Measurements from ENCODE around the gene ST8SIA6. TPM values are rescaled to one million over a fixed set of nuclear protein-coding genes. Genes with fewer than 3 reads are reported as not detected.

The ST8SIA6 gene
- total and polyA plus RNA-seq, 5 donors from 2014 or later: 5.6 to 10.8 (median 9.0) TPM

DNA sequence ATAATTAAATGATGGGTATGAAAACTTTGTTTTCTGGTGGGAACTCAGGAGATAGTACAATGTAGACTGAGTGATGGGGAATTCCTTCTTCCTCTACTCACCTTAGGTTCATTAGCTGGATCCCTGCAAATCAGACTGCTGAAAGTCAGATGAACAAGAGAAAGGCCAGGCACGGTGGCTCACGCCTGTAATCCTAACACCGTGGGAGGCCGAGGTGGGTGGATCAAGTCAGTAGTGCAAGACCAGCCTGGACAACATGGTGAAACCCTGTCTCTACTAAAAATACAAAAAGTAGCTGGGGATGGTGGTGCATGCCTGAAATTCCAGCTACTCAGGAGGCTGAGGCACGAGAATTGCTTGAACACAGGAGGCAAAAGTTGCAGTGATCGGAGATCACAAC lies 28.7 kb upstream of the ST8SIA6 start:
- ATAC-seq (ENCODE audit: low read depth in 2 of 2) (no peak), DNase-seq (no peak)
- Mint-ChIP-seq H3K4me3 (no peak overlapping the region), H3K9me3 (peaks cover 0 to 12% (median 5%) of the 10 kb centered on the region in 7 donors), H3K27ac (no peak overlapping the region), H3K4me1 (no peaks in the 10 kb centered on the region), H3K36me3 (no peaks in the 10 kb centered on the region), H3K27me3 (peaks cover 14% of the 10 kb centered on the region)
- H3K4me3 ChIP-seq (ENCODE audit: low read depth, low read length): no peak overlapping the region
- peaks cover 2% of the 10 kb centered on the region for H3K27me3 ChIP-seq (ENCODE audit: control insufficient read depth, insufficient read depth, low read length)
- peaks cover 0 to 8% of the 10 kb centered on the region in 2 experiments for H3K9me3 ChIP-seq (ENCODE audit: control insufficient read depth in 2 of 2, low read length in 2 of 2)
- no peaks in the 10 kb centered on the region for H3K4me1 ChIP-seq (ENCODE audit: control insufficient read depth, insufficient read depth, low read length, poor library complexity, severe bottlenecking)
- no peak overlapping the region for H3K27ac ChIP-seq (ENCODE audit: insufficient read depth, low read length, poor library complexity, severe bottlenecking)
- H3K36me3 ChIP-seq (ENCODE audit: control insufficient read depth, insufficient read depth, low read length): no peaks in the 10 kb centered on the region

DNA sequence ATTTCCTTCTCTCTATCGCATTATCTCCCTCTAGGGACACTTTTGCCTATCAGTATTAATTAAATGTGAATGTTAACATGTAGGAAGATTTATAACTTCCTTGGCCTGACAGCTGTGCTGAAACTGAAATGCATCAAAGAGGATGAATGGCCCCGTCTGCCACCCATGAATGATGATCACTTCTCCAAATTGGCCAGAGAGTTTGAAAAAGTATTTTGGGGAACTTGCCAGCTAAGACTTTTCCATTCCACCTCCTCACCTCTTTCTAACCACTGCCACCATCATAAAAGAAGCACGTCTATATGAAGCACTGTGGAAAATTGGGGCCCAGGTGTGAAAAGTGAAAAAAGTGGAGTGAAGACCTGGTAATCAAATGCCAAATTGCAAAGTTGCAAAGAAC lies 25.4 kb upstream of the ST8SIA6 start:
- Mint-ChIP-seq H3K27me3 (peaks cover 18% of the 10 kb centered on the region), H3K36me3 (no peaks in the 10 kb centered on the region), H3K9me3 (peaks cover 0 to 9% (median 2%) of the 10 kb centered on the region in 7 donors), H3K4me3 (no peak overlapping the region), H3K4me1 (peaks cover 0 to 1% (median 0%) of the 10 kb centered on the region in 4 donors), H3K27ac (no peak overlapping the region)
- H3K4me1 ChIP-seq (ENCODE audit: control insufficient read depth, insufficient read depth, low read length, poor library complexity, severe bottlenecking): no peaks in the 10 kb centered on the region
- DNase-seq: no peak
- no peak overlapping the region for H3K27ac ChIP-seq (ENCODE audit: insufficient read depth, low read length, poor library complexity, severe bottlenecking)
- H3K4me3 ChIP-seq (ENCODE audit: low read depth, low read length): no peak overlapping the region
- H3K27me3 ChIP-seq (ENCODE audit: control insufficient read depth, insufficient read depth, low read length): peaks cover 3% of the 10 kb centered on the region
- H3K36me3 ChIP-seq (ENCODE audit: control insufficient read depth, insufficient read depth, low read length): no peaks in the 10 kb centered on the region
- no peak for ATAC-seq (ENCODE audit: low read depth in 2 of 2)
- peaks cover 0 to 8% of the 10 kb centered on the region in 2 experiments for H3K9me3 ChIP-seq (ENCODE audit: control insufficient read depth in 2 of 2, low read length in 2 of 2)

DNA sequence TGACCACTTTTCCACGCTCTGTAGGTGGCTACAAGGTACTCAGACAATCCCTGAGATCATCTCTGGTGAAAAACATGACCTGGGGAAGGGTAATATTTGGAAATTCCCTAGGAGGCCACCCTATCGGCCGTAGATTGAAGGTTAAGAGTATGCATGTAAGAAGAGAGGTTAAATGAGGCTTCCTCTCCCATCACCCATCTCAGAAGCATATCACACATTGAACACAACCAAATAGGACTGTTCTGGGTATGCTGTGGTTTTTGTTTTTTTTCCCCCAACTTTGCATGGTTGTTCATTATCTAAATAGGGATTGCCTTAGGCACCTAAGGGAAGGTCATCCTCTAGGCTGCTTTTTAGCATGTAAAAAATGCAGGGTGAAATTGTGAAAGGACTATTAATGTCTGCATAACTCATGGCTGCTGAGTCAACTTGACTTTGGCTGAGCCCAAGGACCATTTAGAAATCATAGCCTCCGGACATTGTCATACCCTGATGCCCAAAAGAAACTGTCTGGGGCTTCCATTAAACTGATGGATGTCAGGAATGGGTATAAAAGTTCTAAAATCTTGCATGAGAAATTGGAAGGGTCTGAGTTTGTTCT lies 24.7 kb upstream of the ST8SIA6 start:
- H3K4me1 ChIP-seq (ENCODE audit: control insufficient read depth, insufficient read depth, low read length, poor library complexity, severe bottlenecking): no peaks in the 10 kb centered on the region
- no peak overlapping the region for H3K27ac Mint-ChIP-seq
- H3K27ac ChIP-seq (ENCODE audit: insufficient read depth, low read length, poor library complexity, severe bottlenecking): no peak overlapping the region
- no peaks in the 10 kb centered on the region for H3K36me3 Mint-ChIP-seq
- H3K27me3 Mint-ChIP-seq: peaks cover 25% of the 10 kb centered on the region
- peaks cover 3% of the 10 kb centered on the region for H3K27me3 ChIP-seq (ENCODE audit: control insufficient read depth, insufficient read depth, low read length)
- ATAC-seq (ENCODE audit: low read depth in 2 of 2) (no peak), DNase-seq (no peak)
- H3K4me3 ChIP-seq (ENCODE audit: low read depth, low read length): no peak overlapping the region
- H3K36me3 ChIP-seq (ENCODE audit: control insufficient read depth, insufficient read depth, low read length): no peaks in the 10 kb centered on the region
- peaks cover 0 to 8% of the 10 kb centered on the region in 2 experiments for H3K9me3 ChIP-seq (ENCODE audit: control insufficient read depth in 2 of 2, low read length in 2 of 2)
- H3K4me1 Mint-ChIP-seq: peaks cover 0 to 5% (median under 1%) of the 10 kb centered on the region in 4 donors
- H3K9me3 Mint-ChIP-seq: peaks cover 0 to 9% (median 2%) of the 10 kb centered on the region in 7 donors
- H3K4me3 Mint-ChIP-seq: no peak overlapping the region

DNA sequence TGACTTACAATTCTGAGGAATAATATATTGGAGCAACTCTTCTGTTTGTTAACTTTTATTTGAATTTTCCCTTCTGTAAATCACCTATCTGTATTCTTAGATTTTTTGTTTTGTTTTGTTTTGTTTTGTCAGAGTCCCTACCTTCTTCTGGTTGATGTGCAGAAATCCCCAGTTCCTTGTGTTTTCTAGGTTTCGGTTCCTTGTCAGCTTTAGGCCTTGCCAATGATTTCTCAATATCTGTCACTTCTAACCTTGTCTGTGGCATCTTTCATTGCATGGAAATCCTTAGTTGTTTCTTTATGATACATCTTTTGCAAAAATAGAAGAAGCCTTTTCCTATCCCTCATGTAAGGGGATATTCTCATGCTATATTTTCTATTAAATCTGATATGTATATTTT lies 21.7 kb upstream of the ST8SIA6 start:
- Mint-ChIP-seq H3K4me1 (peaks cover 5 to 12% (median 9%) of the 10 kb centered on the region in 4 donors), H3K9me3 (peaks cover 0 to 5% (median 2%) of the 10 kb centered on the region in 7 donors), H3K27ac (no peak overlapping the region), H3K36me3 (no peaks in the 10 kb centered on the region), H3K4me3 (no peak overlapping the region), H3K27me3 (peaks cover 34% of the 10 kb centered on the region)
- DNase-seq (no peak), ATAC-seq (ENCODE audit: low read depth in 2 of 2) (no peak)
- H3K27ac ChIP-seq (ENCODE audit: insufficient read depth, low read length, poor library complexity, severe bottlenecking): no peak overlapping the region
- H3K27me3 ChIP-seq (ENCODE audit: control insufficient read depth, insufficient read depth, low read length): peaks cover 3% of the 10 kb centered on the region
- H3K9me3 ChIP-seq (ENCODE audit: control insufficient read depth in 2 of 2, low read length in 2 of 2): peaks cover 0 to under 1% of the 10 kb centered on the region in 2 experiments
- no peaks in the 10 kb centered on the region for H3K4me1 ChIP-seq (ENCODE audit: control insufficient read depth, insufficient read depth, low read length, poor library complexity, severe bottlenecking)
- H3K4me3 ChIP-seq (ENCODE audit: low read depth, low read length): no peak overlapping the region
- H3K36me3 ChIP-seq (ENCODE audit: control insufficient read depth, insufficient read depth, low read length): no peaks in the 10 kb centered on the region

DNA sequence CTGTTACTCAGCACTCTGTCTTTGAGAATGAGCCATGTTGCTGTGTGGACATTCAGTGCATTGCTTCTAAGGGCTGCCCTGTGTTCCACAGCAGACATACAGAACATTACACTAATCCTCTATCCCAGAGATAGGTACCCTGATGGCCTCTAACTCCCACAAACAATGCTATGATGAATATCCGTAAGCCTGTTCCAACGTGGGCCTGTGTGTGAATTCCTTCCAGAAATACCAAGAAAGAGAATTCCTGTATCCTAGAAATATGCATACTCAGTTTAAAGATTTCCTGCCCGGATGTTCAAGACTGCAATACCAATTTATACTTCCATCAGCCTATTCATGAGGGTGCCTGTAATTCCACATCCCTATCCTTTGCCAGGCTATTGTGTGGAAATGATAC lies 21.3 kb upstream of the ST8SIA6 start:
- Histone ChIP-seq H3K27me3 (ENCODE audit: control insufficient read depth, insufficient read depth, low read length) (peaks cover 3% of the 10 kb centered on the region), H3K4me1 (ENCODE audit: control insufficient read depth, insufficient read depth, low read length, poor library complexity, severe bottlenecking) (no peaks in the 10 kb centered on the region), H3K36me3 (ENCODE audit: control insufficient read depth, insufficient read depth, low read length) (no peaks in the 10 kb centered on the region), H3K27ac (ENCODE audit: insufficient read depth, low read length, poor library complexity, severe bottlenecking) (no peak overlapping the region), H3K4me3 (ENCODE audit: low read depth, low read length) (no peak overlapping the region), H3K9me3 (ENCODE audit: control insufficient read depth in 2 of 2, low read length in 2 of 2) (no peaks in the 10 kb centered on the region)
- no peak for DNase-seq
- peaks cover 5 to 12% (median 9%) of the 10 kb centered on the region in 4 donors for H3K4me1 Mint-ChIP-seq
- ATAC-seq (ENCODE audit: low read depth in 2 of 2): no peak
- H3K36me3 Mint-ChIP-seq: no peaks in the 10 kb centered on the region
- no peak overlapping the region for H3K27ac Mint-ChIP-seq
- peaks cover 0 to 4% (median 0%) of the 10 kb centered on the region in 7 donors for H3K9me3 Mint-ChIP-seq
- peaks cover 34% of the 10 kb centered on the region for H3K27me3 Mint-ChIP-seq
- no peak overlapping the region for H3K4me3 Mint-ChIP-seq

DNA sequence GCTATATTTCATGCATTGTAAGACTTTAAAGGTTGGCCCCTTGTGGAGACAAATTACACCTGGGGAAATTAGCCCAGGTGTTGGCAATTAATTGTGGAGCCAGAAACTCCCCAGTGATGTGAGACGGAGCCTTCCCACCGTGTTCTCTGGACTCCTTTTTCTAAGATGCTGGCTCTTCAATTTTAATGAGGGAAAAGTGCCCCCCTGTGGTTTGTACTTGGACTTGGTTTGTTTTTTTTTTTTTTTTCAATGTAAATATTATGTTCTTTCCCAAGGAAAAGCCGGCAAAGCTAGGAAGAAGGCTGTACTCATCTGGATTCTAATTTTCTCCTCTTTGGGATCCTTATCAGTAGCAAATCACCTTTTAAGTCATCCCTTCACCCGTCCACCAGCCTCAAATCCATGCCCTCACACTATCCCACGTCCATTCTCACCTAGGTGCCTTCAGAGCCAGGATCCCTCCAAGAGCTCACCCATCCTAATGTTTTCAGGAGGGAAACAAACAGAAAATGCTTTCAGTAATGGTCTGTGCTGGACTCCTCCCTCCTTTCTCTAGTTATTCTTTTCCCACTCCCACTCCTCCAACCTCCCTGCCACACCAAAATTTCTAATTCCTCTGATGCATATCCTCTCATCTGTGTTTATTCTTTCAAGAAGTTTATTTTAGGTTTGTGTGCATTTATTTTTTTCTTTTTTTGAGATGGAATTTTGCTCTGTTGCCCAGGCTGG lies 20.4 kb upstream of the ST8SIA6 start:
- Mint-ChIP-seq H3K27me3 (peaks cover 30% of the 10 kb centered on the region), H3K4me3 (no peak overlapping the region)
- H3K27ac ChIP-seq (ENCODE audit: insufficient read depth, low read length, poor library complexity, severe bottlenecking): no peak overlapping the region

DNA sequence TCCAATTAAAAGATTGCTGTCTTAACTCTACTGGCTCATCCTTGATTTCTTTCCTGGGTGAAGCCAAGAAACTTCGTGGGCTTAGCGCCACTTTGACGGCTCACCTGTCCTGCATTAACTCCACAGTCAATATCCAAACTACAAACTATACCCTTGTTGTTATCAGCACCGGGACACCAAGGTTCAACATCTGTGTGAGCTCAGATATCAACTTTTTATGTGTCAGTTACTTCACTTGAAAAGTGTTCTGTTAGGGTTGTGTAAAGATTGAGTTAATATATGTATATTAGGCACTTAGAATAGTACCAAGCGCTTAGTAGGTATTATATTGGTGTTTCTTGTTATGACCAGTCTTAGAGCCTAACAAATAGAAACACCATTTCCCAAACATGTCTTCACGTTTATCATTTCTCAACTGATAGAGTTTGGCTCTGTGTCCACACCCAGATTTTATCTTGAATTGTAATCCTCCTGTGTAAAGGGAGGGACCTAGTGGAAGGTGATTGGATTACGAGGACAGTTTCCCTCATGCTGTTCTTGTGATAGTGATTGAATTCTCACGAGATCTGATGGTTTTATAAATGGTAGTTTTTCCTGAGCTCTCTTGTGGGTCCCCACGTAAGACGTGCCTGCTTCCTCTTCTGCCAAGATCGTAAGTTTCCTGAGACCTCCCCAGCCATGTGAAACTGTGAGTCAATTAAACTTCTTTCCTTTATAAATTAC lies 19.0 kb upstream of the ST8SIA6 start:
- Mint-ChIP-seq H3K36me3 (no peaks in the 10 kb centered on the region), H3K4me1 (peaks cover 5 to 12% (median 9%) of the 10 kb centered on the region in 4 donors), H3K27me3 (peaks cover 30% of the 10 kb centered on the region), H3K4me3 (no peak overlapping the region), H3K9me3 (peaks cover 0 to 6% (median 0%) of the 10 kb centered on the region in 7 donors), H3K27ac (no peak overlapping the region)
- Histone ChIP-seq H3K4me3 (ENCODE audit: low read depth, low read length) (no peak overlapping the region), H3K27ac (ENCODE audit: insufficient read depth, low read length, poor library complexity, severe bottlenecking) (no peak overlapping the region), H3K27me3 (ENCODE audit: control insufficient read depth, insufficient read depth, low read length) (peaks cover 5% of the 10 kb centered on the region), H3K9me3 (ENCODE audit: control insufficient read depth in 2 of 2, low read length in 2 of 2) (no peaks in the 10 kb centered on the region), H3K36me3 (ENCODE audit: control insufficient read depth, insufficient read depth, low read length) (no peaks in the 10 kb centered on the region), H3K4me1 (ENCODE audit: control insufficient read depth, insufficient read depth, low read length, poor library complexity, severe bottlenecking) (no peaks in the 10 kb centered on the region)
- DNase-seq (no peak), ATAC-seq (ENCODE audit: low read depth in 2 of 2) (no peak)

More for the DNA sequence above, 20.4 kb upstream of the ST8SIA6 start:
- H3K27me3 ChIP-seq (ENCODE audit: control insufficient read depth, insufficient read depth, low read length): peaks cover 3% of the 10 kb centered on the region
- H3K4me3 ChIP-seq (ENCODE audit: low read depth, low read length): no peak overlapping the region
- H3K36me3 ChIP-seq (ENCODE audit: control insufficient read depth, insufficient read depth, low read length): no peaks in the 10 kb centered on the region
- Mint-ChIP-seq H3K27ac (no peak overlapping the region), H3K9me3 (peaks cover 0 to 6% (median 0%) of the 10 kb centered on the region in 7 donors), H3K4me1 (peaks cover 5 to 12% (median 9%) of the 10 kb centered on the region in 4 donors), H3K36me3 (no peaks in the 10 kb centered on the region)
- no peaks in the 10 kb centered on the region for H3K9me3 ChIP-seq (ENCODE audit: control insufficient read depth in 2 of 2, low read length in 2 of 2)
- DNase-seq (peak in 1 of 3 donors; percentile 17), ATAC-seq (ENCODE audit: low read depth in 2 of 2) (no peak)
- H3K4me1 ChIP-seq (ENCODE audit: control insufficient read depth, insufficient read depth, low read length, poor library complexity, severe bottlenecking): no peaks in the 10 kb centered on the region
